Occipital lobe (tissue), 2 donors: ENCODE measurements around the gene AATF. TPM values are rescaled to one million over a fixed set of nuclear protein-coding genes. Genes with fewer than 3 reads are reported as not detected.

Source experiments
- DNase-seq: peaks from one replicate; lab custom pipeline; 2025; lab: John Stamatoyannopoulos, UW
- total RNA-seq: library from RNA; depleted of rRNA; stranded (reverse); fragments of >200 nt; gene quantifications from one replicate; pipeline ENCODE4 v1.2.3, GENCODE V29; 2014

The AATF gene
- total RNA-seq, 1 donor from 2014 or later = 16.1 TPM

DNA sequence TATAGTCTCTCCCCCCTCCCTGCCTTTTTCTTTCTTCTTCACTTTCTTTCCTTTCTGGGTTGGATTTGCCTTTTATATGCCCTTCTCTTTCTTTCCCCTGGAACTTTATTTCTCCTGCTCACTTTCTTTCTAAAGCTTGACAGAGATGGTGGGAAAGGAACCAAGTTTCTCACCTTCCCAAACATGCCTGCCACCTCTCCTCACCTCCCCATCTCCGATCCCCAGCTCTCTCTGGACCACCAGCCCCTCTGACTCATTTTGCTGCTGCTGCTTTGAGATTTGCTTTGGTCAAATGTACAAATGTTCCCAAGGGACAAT lies 18.2 kb upstream of the AATF start:
- DNase-seq = no peak

DNA sequence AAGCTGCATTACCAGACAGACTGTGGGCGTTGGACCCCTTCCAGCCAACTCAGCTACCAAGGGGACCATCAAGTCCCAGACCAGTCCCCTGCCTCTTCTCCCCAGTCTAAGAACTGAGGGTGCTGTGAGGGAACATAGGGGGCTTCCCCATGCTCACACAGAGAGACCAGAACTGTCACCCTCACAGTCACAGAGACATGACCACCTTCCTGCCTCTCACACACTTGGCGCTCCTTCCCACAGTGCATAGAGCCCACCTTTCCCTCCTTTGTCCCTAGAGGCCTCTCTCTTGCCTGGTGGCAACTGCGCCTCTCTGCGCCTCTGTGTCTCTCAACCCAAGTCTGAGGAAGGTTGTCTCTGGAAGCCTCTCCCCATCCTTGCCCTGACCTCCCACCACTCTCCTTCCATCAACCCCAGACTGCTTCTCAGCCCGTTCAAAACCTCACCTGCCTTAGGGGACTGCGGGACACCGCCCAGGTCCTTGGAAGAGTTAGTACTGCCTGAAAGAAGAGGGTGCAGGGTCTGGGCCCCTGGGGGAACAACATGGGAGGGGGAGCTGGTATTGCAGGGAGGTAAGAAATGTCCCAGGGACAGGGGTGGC lies 17.6 kb upstream of the AATF start:
- no peak for DNase-seq

DNA sequence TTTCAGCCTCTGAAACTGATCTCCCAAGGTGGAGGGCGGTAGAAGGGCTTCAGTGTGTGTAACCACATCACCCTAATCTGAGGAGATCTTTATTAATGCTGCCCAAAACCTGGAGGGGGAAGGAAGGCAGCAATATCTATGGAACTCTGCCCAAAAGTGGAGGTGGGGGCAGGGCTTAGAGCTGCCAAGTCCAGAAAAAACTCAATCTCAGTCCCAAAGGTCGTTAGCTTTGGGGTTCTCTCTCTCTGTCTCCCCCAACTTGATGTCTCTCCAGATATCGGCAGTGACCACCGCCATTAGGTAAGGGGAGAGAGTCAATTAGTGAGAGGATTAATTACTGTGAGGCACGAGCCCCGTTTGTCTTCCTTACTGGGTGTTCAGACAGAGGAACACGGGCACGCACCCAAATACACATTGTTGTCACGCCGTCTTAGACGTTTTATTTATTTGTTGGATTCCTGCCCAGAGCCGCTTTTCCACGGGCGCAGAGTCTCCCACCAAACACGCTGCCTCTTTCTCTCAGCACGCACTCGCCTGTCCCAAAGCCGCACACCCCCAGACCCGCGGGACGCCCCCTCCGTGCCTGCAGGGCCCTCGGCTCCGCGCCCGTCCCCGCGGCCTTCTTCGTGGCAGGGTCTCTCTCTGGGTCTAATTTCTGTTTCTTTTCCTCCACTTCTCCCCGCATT lies 16.9 kb upstream of the AATF start:
- no peak for DNase-seq

DNA sequence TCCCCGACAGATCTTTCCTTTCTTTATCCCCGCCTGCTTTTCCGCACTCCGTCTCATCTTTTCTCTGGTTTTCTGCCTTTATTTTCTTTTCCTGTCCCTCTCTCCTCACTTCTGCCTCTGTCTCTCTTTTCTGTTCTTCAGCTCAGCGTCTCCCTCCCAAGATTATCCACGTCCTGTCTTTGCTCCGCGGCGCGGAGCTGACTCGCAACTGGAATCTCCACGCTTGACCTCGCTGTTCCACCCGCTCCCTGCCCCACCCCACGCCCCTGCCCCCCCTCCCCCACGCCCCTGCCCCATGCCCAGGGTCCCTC lies 16.4 kb upstream of the AATF start:
- DNase-seq = no peak

DNA sequence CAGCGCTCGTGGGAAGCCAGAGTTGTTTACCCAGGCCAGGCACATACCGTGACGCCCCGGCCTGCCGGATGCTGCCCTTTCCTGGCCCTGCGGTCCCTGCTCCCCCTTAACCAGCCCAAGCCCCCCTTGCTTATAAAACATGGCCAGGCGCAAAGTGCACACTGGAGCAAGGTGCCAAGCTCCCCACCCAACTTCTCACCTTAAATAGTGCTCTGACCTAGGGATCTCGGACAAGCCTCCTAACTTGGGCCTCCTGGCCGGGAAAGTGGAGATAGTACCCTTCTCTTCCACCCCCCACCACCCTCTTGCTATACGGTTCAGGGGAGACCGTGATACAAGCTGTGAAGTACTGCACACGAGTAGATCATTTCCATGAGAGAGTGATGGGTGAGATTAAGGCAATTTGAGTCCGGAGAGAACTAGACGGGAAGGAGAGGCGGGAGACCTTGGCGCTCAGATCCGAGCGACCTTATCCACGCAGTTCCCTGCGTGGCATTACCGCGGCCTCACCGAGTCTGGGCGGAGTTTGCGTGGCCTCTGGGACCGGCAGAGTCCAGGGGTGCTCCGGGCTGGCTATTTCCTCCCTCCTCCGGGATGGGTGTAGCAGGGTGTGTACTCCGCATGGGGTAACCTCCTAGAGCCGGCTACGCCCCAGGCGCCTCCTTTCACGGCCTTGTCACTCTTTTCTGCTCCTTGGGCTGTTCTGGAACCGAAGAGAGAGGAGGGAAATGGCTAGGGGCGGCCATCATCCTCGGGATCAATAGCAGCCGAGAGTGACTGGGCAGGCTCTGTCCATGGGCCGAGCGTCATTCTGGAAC lies 15.9 kb upstream of the AATF start:
- DNase-seq = no peak

DNA sequence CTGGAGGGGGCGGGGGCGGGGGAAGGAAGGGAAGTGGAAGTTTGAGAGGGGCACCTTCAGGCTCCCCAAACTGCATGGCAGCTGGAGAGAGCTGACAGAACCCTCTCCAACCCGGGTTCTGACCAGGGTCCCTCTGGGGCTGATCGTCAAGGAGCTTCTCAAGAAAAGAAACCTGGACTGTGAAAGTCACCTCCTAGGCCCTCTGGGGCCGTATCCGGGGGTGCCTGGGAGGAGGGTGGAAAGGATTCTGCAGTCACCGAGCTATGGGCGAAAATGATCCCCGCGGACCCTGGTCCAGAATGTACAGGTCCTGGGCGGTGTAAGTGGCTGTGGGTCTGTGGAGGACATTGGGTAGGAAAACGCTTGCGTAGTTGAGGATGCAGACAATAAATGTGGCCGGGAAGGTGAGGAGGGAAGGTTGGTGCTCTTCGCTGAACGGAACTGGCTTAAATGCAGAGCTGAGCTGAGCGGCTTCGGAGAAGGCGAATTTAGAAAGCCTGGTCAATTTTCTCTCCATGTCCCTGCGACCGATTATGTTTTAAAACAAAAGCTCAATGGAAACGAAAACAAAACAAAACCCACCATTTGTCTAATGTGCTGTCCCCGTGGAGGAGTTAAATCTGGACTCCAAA lies 15.1 kb upstream of the AATF start:
- DNase-seq = no peak

DNA sequence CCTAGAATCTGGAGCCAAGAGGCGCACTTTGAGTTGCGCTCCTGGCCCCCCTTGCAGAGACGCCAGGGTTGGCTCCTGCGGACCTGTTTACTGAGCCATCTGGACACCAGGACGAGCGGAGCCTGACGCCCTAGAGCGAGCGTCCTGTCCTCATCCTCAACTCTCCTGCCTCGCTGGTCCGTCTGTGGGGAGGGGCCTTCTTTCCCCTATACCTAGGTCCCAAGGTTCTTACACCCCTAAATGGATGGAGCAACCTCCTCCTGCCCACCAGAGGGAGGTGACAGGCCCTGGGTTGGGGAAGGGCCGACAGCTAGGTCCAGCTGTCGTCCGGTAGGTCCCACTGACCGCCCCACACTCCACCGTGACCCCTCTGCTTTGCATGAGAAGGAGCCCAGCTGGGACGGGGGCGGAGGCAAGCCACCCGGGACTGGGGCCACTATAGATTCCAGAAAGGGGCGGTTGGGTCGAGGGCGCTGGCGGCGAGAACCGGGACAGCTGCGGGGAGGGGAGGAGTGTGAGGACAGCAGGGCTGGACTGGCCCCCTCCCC lies 14.5 kb upstream of the AATF start:
- no peak for DNase-seq

DNA sequence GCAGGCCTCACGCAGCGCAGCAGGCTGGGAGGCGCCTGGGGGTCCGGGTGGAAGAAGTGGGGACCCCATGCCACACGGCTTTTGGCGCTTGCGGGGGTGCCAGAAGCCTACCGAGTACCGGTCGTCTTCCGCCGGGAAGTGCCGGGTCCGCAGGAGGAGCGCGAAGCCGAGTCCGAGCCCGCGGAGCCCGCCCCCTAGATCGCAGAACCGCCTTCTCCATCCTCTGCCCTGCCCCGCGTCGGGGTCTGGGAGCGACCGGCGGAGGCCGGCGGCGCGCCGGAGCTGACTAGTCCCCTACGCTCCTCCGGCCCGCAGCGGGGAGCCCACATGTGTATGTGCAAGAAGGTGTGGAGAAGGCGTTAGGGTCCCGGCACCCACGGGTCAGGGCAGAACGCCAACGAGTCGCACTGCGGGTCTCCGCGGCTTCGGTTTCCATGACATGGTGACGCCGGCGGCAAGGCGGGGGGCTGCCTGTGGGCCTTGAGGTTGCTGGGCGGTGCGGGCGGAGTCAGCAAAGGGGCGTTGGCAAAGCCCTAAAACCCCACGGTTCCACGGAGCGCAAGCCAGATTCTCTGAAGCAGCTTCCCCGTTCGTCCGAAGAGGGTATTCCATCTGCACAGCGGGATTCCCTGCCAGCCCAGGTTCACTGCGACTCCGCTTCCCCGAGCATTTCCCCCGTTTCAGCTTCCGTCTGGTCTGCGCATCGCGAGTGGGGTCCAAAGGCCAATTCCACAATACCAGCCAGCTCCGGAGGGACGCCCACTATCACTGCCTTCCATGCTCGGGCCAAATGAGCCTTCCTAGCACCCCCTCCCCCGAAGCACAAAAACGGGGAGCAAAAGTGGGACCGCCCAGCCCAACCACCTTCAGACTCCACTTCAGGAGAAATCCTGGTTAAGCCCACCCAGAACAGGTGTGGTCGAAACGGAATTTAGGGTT lies 13.8 kb upstream of the AATF start:
- no peak for DNase-seq

DNA sequence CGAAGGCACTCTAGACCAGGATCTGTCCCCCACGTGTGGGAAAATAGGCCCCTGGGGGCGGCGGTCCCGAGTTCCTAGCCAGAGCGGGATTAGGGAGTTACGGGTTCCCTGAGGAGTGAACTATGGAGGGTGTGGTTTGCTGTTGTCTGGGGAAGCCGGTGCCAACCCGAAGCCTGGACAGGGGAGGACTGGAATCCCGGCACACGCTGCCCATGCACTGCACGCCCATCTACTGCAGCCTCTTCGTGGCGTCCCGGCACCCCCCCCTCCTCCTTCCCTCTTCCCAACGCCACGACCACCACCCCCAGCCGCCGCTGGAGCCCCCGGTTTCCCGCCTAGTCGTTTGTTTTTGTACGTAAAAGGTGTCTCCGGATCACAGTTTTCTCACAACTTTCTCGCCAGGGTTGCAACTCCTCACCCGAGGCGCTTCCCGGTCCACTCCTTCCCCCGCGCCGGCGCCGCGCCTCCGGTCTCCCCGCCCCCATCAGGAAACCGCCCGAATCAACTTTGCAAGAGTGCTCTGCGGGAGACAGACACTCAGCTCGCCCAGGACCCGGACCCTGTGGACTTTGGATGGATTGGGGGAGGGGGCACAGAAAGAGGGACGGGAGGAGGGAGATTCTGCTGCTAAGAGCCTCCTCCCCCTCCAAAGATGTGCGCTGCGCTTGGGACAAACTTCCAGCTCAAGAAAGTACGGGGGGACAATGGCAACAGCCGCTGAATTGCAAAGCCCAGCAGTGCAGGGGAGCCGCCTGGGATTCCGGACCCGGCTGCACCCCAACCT lies 12.9 kb upstream of the AATF start:
- no peak for DNase-seq

DNA sequence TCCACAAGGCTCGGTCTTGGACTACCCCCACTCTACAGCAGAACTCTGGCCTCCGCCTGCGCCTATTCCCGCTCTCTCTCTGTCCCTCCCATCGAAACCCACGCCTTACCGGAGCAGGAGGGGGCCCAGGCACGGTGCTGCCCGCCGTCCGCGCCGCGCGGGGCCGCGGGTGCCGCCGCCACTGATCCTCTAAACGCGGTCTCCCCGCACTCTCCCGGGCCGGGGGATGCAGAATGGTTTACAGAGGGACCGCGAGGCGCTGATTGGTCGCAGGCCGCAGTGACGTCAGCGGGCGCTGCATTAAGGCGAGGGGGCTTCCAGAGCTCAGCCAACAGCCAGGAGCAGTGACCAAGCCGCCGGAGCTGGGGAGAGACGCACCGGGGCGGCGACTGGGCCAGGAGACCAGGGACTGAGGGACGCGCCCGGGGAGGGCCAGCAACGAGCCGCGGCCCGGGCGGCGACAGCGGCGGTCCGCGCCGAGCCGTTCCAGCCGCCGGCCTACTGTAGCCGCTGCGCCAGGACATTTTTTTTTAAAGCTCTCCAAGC lies 12.2 kb upstream of the AATF start:
- DNase-seq = no peak

DNA sequence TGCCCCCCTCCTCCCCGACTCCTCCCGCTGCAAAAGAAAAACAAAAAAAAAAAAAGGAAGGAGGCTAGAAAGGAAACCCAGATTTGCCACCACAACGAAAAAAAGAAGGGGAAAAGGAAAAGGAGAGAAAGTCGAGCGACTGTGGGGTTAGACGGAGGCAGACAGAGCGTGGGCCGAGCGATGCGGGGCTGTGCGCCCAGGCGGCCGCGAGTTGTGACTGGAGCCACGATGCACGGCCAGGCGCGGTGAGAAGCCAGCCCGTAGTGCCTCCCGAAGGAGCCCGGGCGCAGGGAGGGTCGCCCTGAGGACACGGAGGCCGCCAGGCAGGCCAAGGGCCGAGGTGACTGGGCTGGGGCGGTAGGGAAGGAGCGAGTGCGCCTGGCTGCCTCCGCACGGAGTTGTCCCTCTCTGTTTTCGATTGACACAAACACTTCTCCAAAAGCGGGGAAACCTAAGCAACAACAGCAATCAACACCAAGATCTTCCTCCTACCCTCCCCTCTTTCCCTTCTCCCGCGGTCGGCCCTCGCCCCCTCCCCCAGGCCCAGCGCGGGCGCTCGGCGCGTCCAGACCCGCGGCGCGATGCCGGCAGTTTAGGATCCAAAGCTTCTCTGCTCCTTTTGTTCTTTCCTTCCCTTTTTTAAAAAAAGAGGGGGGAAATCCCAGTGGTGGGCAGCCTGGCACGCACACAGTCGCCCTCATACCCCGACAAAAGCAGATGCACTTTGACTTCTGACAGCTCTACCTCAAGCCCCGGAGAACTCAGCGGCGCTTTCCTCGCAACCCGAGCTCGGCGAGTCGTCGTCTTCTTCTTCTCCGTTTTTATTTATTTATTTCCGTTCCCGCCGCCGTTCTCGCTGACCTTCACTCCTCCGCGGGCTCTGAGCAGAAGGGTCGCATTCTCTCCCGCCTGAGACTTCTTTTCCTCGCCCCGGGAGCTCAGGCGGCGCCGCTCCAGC lies 11.5 kb upstream of the AATF start, which contains the start of gene LHX1:
TSS of gene LHX1 (plus strand) at position 475 of the 958 bp plus-strand sequence. CDS start 723 bp downstream, outside the sequence.
- DNase-seq = no peak

DNA sequence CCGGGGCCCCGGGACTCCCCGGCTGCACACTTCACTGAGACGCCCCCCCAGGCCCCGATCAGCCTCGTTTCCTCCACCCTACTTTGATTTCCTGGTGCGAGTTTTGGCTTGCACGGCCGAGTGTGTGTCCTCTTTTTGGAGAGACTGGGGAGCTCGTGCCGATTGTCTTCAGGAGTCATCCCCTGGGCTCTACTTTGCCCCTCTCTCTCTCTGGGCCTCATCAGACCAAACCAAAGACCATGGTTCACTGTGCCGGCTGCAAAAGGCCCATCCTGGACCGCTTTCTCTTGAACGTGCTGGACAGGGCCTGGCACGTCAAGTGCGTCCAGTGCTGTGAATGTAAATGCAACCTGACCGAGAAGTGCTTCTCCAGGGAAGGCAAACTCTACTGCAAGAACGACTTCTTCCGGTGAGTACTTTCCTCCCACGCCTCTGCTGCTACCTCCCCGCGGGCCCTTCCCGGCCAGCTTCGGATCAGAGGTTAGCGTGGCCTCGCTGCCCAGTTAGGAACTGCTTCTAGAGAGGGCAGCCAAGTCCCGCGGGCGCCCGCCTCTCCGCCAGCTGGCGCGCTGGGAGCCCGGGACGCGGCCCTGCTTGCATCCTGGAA lies 10.7 kb upstream of the AATF start:
- no peak for DNase-seq

DNA sequence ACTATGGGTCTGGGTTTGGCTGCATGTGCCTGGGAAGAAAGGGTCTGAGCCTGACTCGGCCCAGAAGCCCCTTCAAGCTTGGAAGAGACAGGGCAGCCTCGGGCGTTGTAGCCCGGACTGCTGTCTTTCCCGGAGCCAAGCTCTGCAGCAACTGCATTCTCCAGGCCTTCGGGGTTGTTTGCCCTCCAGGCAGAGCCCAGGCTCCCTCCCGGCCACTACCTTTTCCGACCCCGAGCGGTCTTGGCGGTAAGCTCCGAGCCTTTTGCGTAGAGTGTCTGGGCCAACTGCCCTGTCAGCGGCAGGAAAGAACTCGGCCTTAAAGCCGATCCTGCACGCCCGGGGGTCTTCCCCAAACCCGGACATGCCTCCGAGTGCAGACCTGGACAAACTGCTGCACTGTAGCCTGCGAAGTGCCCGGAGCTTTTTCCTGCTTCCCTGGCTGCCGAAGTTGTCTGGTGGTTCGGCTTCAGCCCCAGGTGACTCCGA lies 10.1 kb upstream of the AATF start:
- no peak for DNase-seq

DNA sequence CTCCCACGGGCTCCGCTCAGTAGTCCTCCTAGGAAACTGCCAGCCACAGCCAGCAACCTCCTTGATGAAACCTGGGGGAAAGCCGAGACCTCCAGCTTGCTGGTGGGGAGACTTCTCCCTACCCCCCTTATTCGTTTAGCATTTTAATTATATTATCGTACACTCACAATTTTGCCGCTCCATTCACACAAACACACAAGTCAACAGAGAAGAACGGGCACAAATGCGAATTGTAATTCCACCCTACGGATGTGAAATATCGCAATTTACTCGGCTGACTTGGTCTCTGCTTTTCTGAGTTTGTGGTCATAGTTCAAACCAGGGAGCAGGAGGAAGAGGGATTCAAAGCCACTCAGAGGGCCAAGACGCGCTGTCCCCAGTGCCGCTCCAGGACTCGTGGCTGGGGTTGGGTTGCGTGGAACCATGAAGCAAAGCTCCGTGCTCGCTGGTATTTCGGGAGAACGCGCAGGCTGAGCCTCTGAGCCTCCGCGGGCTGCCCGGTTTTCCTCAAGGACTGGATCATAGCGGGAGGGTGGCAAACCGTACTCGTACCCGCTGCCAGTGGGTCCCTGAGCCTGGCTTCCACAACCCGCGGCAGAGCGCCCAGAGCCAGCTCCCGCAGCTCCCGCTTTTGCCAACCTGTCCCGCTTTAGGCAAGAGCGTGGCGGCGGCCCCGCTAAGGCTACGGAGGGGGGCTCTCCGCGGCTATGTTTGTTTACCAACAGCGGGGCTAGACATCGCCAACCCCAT lies 9.5 kb upstream of the AATF start:
- no peak for DNase-seq

DNA sequence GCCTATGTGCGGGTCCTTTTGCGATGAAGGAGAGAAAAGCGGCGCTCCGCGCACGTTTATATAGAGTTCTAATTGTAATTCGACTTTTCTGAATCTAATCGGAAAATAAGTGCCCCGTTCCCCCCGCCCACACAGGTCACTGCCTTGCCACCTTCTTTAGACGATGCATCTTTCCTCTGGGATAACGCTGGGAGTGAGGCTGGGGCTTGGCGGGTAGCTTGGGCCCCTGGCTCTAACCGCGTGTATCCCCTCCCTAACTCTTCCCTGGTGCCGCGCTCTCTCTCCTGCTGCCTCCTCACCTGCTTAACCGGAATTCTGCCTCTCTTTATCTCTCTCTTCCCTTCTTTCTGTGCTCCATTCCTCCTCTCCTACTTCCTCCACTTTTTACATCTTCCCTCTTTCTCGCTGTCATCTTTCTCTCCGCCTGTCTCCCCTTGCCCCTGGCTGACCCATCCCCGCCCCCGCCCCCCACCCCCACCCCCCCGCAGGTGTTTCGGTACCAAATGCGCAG lies 8.9 kb upstream of the AATF start:
- DNase-seq = no peak

DNA sequence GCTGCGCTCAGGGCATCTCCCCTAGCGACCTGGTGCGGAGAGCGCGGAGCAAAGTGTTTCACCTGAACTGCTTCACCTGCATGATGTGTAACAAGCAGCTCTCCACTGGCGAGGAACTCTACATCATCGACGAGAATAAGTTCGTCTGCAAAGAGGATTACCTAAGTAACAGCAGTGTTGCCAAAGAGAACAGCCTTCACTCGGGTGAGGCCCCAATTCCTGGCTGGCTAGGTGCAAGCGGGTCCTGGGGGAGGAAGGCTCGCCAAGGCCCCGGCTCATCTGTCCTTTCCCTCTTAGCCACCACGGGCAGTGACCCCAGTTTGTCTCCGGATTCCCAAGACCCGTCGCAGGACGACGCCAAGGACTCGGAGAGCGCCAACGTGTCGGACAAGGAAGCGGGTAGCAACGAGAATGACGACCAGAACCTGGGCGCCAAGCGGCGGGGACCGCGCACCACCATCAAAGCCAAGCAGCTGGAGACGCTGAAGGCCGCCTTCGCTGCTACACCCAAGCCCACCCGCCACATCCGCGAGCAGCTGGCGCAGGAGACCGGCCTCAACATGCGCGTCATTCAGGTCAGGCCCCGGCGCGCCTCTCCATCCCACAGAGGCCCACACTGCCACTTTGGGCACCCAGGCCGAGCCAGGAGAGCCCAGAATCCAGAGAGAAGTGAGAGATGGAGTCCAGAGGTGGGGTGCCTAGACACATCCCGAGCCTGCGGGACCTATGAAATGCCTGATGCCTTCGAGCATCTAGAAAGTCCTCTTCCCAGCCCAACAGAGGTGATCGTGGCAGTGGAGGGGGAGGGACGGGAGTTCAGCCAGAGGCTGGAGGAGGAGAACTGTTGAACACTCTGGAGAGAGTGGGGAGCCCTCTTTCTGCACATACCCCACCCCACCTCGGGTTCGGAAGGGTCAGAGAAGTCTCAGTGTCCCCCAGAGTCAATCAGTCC lies 8.2 kb upstream of the AATF start:
- no peak for DNase-seq
